Measurements from ENCODE around the gene PAX5.

DNA sequence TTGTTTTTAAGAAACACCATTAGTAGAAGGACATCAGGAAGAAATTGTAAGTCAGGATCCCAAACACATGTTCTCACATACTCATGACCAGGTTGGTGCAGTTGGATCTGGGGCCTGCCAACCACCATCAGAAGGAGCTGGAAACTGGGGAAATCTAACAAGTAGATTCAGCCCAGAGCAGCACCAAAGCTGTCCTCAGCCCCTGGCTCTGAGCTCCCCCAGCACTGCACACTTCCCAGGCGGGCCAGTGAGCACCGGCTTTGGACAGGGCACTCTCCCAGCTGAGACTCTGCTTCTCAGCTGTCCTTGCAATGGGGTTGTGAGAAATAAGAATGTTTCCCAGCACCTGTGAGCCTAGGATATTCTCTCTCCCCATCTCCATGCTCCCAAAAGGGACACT, 162.5 kb downstream of the PAX5 start:
- TF ChIP-seq, protein P1, sequence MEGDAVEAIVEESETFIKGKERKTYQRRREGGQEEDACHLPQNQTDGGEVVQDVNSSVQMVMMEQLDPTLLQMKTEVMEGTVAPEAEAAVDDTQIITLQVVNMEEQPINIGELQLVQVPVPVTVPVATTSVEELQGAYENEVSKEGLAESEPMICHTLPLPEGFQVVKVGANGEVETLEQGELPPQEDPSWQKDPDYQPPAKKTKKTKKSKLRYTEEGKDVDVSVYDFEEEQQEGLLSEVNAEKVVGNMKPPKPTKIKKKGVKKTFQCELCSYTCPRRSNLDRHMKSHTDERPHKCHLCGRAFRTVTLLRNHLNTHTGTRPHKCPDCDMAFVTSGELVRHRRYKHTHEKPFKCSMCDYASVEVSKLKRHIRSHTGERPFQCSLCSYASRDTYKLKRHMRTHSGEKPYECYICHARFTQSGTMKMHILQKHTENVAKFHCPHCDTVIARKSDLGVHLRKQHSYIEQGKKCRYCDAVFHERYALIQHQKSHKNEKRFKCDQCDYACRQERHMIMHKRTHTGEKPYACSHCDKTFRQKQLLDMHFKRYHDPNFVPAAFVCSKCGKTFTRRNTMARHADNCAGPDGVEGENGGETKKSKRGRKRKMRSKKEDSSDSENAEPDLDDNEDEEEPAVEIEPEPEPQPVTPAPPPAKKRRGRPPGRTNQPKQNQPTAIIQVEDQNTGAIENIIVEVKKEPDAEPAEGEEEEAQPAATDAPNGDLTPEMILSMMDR (IDR thresholded peaks at IDR 0.05) = no peak
- no peak for TF ChIP-seq POLR2A (IDR thresholded peaks at IDR 0.05)
